Measurements from ENCODE around the gene PPIL6.
"Not testable (repeated sequence)": the region's sequence is repeated elsewhere in the genome, so short reads cannot be mapped to it uniquely, and the experiment has no call there.

PPIL6 gene

DNA sequence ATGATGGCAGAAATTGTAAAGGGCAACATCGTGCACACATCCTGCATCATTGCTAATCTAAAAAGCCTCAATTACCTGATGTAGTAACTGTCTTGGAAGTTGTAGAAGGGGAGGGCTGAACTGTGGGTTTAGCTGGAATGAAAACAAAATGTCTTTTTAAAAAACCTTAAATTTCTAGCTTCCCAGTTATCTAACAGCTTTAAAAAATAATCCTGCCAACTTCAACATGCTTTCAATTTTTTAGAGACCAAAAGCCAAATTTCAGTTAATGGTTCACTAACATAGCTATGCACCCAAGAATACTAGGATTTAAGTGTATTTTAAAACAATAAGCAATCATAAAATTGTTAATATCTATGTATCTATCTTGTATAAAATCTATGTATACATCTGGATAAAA lies 70.1 kb downstream of the PPIL6 start:
- in situ Hi-C loops (cut with MboI; ENCODE audit: low sequenced_read_pairs) = no loop called here

DNA sequence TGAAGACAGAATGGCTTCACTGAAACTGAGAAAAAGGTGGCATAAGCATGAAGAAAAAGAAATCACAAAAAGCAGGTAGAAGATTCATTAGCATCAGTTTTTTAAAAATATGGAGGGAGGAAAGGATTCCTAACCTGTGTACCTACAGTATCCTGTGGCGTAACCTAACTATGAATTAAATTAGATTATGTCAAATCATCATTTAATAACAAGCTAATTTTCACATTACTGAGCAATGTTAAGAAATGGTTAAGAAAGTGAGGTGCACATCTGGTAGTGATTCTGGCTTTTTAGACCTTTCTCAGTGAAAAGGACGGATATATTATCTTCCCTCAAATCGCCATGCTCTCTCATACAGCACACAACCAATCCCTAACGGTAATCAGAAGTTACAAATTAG lies 70.7 kb downstream of the PPIL6 start:
- in situ Hi-C loops (cut with MboI; ENCODE audit: low sequenced_read_pairs) = no loop called here

DNA sequence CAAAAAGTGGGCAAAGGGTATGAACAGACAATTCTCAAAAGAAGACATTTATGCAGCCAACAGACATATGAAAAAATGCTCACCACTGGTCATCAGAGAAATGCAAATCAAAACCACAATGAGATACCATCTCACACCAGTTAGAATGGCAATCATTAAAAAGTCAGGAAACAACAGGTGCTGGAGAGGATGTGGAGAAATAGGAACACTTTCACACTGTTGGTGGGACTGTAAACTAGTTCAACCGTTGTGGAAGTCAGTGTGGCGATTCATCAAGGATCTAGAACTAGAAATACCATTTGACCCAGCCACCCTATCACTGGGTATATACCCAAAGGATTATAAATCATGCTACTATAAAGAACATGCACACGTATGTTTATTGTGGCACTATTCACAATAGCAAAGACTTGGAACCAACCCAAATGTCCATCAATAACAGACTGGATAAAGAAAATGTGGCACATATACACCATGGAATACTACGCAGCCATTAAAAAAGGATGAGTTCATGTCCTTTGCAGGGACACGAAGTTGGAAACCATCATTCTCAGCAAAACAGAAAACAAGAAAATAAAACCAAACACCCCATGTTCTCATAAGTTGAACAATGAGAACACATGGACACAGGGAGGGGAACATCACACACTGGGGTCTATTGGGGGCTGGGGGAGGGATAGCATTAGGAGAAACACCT lies 75.9 kb downstream of the PPIL6 start:
- in situ Hi-C loops (cut with MboI; ENCODE audit: low sequenced_read_pairs) = not testable (repeated sequence)

DNA sequence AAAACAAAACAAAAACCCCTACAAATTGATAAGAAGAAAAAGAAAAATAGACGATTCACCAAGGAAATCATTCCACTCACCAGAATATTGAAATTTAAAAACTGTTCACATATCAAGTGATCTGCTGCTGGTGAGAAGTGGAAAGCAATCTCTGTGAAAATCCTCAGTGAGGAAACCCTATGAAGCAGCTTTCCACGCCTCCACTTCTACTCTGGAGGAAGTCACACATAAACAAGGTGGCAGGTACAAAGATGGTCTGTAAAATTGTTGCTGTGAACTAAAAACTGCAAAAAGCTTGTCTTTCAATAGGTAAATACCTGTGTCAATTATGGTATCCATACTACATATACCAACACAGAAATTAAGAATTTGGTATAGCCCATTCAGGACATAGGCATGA lies 76.7 kb downstream of the PPIL6 start:
- in situ Hi-C loops (cut with MboI; ENCODE audit: low sequenced_read_pairs) = no loop called here

DNA sequence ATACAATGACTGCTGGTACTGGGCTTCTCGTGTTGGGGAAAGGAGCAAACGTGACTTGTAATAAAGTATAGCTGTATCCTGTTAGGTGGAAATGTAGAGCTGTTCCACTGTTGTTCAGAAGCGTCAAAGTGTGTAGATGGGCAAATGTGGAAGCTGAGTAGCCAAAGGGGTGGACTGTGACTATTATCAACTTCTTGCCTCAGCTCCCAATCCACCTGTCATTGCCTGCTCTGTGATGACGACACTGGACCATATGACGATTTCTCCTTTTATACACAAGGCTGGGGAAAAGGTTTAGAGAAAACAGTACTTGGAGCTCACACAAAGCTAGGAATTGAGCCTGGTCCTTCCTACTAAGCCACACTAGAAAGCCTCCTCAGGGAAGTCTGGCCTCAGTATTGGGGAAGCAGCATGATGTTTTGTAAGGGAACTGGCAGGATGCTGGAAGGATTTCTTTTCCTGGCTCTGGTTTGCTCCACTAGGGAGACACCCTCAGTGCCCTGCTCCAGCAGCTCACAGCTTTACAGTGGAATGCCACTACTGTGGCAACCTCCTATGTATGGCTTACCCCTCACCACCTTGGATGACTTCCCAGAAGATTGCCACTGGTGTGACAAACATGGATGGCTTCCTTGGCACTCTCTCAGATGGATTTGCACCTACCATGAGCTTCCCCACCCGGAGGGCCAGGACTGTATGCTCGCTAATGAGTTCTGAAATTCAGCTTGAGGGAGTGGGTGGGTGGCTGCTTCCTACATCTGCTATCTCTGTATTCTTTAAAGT lies 78.1 kb downstream of the PPIL6 start:
- in situ Hi-C loops (cut with MboI; ENCODE audit: low sequenced_read_pairs) = no loop called here

DNA sequence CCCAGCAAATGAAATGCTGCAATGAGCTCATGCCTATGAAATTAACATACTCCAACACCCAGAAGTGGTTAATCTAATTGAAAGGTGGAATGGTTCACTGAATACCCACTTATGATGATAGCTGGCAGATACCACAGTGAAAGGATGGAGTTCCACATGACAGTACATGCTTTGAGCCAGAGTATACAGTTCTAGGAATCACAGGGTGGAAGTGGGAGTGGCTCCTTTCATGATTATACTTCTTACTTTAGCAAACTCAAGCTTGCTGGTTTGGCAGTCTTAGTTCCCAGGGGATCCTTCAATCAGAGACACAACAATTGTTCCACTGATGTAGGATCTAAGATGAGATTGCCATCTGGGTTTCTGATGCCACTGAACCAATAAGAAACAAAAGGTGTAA lies 79.6 kb downstream of the PPIL6 start:
- in situ Hi-C loops (cut with MboI; ENCODE audit: low sequenced_read_pairs) = no loop called here

DNA sequence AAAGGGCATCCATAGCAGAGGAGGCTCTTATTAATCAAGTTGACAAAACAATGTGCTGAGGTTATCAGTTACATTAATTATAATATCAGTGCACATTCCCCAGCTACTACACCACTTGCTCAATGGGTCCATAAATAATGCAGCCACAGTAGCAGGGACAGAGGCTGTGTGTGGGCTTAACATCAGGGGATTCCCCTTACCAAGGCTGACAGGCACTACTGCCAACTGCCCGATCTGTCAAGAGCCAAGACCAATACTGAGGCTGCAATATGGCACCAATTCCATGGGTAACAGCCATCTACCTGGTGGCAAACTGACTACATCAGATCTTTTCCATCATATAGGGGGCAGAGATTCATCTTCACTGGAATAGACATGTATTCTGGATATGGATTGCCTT lies 80.1 kb downstream of the PPIL6 start:
- in situ Hi-C loops (cut with MboI; ENCODE audit: low sequenced_read_pairs) = no loop called here

DNA sequence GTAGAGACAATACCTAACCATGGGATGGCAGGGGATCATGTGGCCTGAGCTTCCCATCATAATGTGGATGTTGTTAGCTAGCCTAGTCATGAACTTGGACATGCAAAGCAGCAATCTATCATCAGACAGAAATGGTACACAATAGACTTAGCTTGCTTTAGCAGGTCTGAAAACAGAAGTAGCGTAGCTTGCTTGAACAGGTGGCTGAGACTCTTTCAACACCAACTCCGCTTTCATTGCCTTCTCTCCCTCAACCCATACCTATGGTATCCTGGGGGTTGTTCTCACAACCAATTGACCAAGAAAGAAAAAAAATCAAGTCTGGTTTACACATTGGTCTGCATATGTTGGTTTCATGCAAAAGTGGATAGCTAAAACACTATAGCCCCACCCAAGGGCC lies 81.2 kb downstream of the PPIL6 start:
- in situ Hi-C loops (cut with MboI; ENCODE audit: low sequenced_read_pairs) = no loop called here

DNA sequence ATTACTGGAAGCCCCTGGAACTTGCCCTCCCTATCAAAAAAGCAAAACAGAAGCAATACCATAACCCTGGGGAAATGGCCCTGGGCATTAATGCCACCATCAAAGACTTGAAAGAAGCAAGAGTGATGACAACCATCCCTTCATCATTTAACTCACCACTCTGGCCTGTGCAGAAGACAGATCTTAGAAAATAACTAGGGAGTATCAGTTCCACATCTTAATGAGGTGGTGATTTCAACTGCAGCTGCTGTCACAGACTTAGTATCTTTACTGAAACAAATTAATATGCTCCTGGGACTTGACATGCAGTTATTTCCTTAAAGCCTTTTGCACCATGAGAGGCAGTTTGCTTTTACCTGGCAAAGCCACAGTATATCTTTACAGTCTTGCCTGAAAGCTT lies 82.2 kb downstream of the PPIL6 start:
- in situ Hi-C loops (cut with MboI; ENCODE audit: low sequenced_read_pairs) = no loop called here

DNA sequence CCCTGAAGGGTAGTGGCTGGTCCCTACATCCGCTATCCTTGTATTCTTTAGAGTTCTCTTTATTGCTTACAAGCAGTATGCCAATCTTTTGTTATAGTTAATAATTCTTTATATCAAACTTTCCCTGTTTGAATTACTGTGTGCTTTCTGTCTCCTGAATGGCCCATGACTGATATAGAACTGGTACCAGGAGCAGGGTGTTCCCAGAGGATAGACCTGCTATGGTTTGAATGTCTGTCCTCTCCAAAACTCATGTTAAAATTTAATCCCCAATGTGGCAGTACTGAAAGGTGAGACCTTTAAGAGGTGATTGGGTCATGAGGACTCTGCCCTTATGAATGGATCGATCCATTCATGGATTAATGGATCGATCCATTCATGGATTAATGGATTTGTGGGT lies 84.2 kb downstream of the PPIL6 start:
- in situ Hi-C loops (cut with MboI; ENCODE audit: low sequenced_read_pairs) = no loop called here

DNA sequence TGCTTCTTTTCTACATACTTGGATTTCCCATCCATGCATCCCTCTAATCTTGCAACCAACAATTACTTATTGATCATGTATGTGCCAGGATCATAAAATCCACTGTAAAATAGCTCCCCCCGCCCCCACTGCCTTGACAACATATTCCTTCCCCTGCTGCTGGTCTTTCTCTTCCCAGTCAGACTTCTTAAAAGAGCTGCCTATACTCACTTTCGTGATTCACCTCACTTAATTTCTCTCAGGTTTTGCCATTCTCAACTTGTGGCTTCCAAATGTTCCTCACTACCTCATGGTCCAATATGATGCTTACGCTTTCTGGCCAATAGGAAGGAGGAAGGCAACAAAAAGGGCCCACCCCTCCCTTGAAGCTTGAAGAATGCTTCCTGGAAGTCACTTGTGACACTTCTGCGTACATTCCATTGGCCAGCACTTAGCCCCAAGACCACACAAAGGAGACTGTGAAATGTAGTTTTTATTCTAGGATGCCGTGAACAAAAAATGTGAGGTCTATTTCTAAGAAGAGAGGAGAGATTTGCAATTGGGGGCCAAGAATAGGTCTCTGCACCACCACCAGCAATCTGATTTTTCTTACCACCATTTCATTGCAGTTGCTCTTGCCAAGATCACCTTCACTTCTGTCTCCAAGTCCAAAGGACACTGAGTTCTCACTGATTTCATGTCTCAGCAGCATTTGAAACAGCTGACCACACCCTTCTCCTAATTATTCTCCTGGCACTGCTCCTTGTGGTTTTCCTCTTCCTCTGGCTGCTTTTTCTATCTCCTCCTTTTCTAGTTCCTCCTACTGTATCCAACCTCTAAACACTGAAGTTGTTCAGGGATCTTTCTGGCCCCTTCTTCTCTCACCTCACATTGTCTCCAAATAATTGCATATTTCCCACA lies 88.9 kb downstream of the PPIL6 start:
- in situ Hi-C loops (cut with MboI; ENCODE audit: low sequenced_read_pairs) = no loop called here

DNA sequence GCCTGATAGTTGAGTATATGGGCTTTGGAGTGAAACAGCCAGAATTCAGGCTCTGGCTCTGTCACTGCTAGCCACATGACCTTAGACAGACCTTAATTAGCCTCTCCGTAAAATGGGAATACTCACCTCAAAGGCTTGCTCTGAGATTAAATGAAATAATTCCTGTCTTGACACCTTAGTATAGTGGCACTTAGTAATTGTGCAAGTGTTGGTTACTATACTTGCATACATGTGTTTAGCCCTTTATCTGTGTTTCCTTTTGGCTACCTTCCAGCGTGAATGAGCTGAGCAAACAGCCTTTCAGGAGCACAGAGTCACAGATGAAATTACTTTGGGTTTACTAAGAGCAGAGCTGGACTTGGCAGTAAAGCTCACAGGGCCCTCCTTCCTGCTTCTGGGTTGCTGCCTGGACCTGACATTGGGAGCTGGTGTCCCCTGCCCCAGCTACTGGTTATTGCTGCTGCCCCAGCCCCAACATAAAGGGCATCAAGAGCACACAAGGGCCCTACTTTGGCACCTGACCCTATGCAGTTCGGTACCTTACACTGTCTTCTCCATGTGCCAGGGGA lies 90.9 kb downstream of the PPIL6 start:
- in situ Hi-C loops (cut with MboI; ENCODE audit: low sequenced_read_pairs) = no loop called here

DNA sequence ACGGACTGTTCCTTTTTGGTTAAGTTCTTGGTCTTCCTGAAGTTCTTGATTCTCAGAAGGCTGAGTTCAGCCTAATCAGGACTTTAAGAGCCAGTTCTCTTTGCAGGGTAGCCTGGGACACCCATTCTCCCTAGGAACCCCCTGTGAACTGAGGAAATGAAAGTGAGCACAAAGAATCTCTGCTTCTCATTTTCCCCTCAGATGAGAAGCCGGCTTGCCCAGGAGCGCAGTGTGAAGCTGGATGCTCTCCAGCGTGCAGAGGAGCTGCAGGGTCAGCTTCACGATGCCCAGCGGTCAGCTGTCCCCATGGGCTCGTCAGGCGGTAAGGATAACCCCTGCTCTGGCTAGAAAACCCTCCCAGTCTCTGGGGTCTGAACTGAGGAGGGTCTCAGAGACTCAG lies 92.2 kb downstream of the PPIL6 start:
- in situ Hi-C loops (cut with MboI; ENCODE audit: low sequenced_read_pairs) = no loop called here

DNA sequence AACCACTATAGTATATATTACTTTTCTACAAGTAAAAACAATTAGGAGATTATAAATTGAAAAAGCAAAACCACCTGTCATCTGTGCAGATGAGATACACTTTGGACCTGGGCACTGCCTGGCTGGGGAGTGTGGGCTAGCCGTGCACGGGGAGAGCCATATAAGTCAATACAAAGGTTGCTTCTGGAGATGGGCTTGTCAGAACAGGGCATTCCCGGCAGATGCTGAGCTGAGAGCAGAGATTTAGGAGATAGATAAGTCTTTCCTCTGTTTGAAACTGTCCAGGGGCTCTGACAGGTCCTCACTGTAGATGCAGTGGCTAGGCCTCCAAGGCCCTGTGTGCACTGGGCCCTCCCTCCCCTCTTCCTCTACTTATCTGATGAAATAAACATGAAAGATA lies 92.6 kb downstream of the PPIL6 start:
- in situ Hi-C loops (cut with MboI; ENCODE audit: low sequenced_read_pairs) = no loop called here

DNA sequence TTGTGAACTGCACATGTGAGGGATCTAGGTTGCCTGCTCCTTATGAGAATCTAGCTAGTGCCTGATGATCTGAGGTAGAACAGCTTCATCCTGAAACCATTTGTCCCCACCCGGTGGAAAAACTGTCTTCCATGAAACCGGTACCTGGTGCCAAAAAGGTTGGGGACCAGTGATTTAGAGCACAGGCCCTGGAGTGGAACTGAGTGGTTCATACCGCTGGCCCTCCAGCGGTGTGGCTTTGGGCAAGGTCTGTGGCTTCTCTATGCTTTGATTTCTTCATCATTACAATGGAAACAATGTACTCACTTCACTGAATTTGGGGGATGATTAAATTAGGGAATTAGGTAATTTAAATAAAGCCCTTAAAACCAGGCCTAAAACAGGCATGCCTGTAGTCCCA lies 94.4 kb downstream of the PPIL6 start:
- in situ Hi-C loops (cut with MboI; ENCODE audit: low sequenced_read_pairs) = no loop called here

DNA sequence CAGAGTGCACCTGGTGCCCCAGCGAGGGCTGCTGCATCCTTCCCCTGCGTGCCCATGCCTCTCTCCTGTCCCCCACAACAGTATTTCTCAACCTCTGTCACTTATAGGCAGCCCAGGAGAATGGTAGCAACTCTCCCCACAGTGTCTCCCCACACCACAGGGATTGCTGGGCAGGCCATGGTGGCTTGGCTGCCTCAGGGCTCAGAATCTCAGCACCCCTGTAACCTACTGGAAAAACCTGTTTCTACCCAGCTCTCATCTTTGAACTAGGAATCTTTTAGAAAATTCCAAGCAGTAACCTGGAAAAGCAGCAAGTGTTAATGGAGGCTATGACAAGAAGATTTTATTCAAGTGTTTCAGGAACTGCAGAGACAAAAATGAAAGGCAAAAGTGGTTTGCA lies 96.2 kb downstream of the PPIL6 start:
- in situ Hi-C loops (cut with MboI; ENCODE audit: low sequenced_read_pairs) = no loop called here

DNA sequence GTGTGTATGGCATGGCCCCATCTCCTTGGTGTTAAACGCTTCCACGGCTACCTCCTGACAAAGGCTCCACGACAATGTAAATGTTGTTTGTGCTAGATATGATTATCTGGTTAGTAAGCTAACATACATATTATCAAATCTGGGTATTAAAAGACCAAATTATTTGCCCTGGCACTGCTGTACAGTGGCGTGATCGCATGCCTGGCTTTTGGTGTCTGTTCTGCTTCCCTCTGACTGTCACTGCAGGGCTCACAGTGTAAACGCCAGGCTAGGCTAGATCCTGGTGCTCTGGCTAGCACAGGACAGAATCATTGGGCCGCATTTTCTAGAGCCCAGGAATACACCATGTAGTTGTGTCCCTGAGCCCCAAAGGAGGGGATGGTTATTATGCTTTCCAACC lies 96.9 kb downstream of the PPIL6 start:
- in situ Hi-C loops (cut with MboI; ENCODE audit: low sequenced_read_pairs) = no loop called here

DNA sequence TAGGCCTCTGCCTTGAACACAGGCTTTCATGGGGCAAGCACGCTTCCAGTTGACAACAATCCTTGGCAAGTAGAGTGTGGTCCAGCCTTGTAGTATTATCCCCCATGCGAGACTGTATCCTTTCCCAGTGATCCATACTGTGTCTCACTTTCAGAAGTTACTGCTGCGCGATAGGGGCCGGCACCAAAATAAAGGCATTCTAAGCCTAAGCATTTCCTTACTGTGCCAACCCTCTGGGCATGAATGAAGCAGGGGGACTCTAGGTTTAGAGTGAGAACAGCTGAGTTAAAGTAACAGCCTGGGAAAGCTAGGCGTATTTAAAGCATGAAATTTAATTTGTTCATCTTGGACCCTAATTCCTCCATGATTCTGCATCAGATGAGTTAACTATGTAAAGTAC lies 97.5 kb downstream of the PPIL6 start:
- in situ Hi-C loops (cut with MboI; ENCODE audit: low sequenced_read_pairs) = no loop called here

DNA sequence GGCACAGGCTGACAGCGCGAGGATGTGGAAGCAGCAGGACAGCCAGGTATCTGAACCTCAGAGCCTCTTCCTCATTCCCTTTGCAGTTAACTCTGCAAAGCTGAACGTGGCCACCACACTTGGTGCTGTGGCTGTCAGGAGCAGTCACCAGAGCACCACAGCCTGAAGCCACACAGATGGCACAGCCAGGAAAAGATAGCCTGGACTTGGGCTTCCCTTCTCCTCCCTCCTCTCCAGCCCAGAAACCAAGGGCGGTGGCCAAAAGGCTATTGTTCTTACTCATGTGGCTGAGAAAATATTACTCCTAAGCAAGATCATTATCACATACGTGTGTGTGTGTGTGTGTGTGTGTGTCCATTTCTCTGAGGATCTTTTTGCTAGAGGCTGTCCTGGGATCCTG lies 97.9 kb downstream of the PPIL6 start:
- in situ Hi-C loops (cut with MboI; ENCODE audit: low sequenced_read_pairs) = no loop called here

DNA sequence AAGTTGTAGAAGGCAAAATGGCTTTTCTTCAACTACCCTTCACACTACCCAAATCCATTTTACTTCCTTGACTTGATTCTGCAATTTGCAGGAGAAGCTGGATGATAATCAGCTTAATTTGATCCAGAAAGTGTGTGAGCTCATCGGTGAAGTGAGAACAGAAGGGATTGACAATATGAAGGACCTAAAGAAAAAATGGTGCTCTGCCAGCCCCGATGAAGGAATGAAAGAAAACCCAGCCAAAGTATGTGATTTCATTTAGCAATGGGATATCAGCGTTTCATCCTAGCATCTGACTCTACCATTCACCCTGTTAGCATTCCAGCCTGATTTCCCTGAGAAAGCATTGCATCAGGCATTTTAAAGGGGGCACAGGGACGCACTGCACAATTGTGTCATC lies 99.6 kb downstream of the PPIL6 start:
- in situ Hi-C loops (cut with MboI; ENCODE audit: low sequenced_read_pairs) = no loop called here

Measured in HL-60/S4 treated with retinoic acid at 250 ng/mL for 4 days and 3 days (cell line).